ENCODE measurements around the gene ZSCAN10. TPM values are rescaled to one million over a fixed set of nuclear protein-coding genes. Genes with fewer than 3 reads are reported as not detected.
A peak's percentile ranks its signal among the peaks of the same experiment; 100 is the strongest.
"Not testable (repeated sequence)": the region's sequence is repeated elsewhere in the genome, so short reads cannot be mapped to it uniquely, and the experiment has no call there.

ZSCAN10 gene
- total RNA-seq, 1 experiment from 2014 or later: not detected

- peak; percentile 37 for DNase-seq (ENCODE audit: low read depth)
Measured at GRCh38 chr16:3065069-3065741, 33.9 kb downstream of the ZSCAN10 start, which contains the start of gene IL32. IL32 (plus strand) TSS chr16:3065640; CDS start chr16:3065812, 172 bp downstream.

- no peak for DNase-seq (ENCODE audit: low read depth)
Measured at GRCh38 chr16:3063625-3064386, 35.3 kb downstream of the ZSCAN10 start.

GRCh38 chr16:3062553-3062952 is 36.5 kb downstream of the ZSCAN10 start:
- DNase-seq (ENCODE audit: low read depth): no peak

GRCh38 chr16:3060339-3061127 is 38.6 kb downstream of the ZSCAN10 start:
- DNase-seq (ENCODE audit: low read depth): no peak

GRCh38 chr16:3059723-3060242 is 39.3 kb downstream of the ZSCAN10 start:
- no peak for DNase-seq (ENCODE audit: low read depth)

- peak; percentile 74 for DNase-seq (ENCODE audit: low read depth)
Measured at GRCh38 chr16:3059041-3059722, 39.9 kb downstream of the ZSCAN10 start.

GRCh38 chr16:3058139-3059030 is 40.7 kb downstream of the ZSCAN10 start:
- no peak for DNase-seq (ENCODE audit: low read depth)

GRCh38 chr16:3057181-3058138 is 41.6 kb downstream of the ZSCAN10 start:
- DNase-seq (ENCODE audit: low read depth): no peak

GRCh38 chr16:3056336-3057180 is 42.5 kb downstream of the ZSCAN10 start:
- no peak for DNase-seq (ENCODE audit: low read depth)

- not testable (repeated sequence) for DNase-seq (ENCODE audit: low read depth)
Measured at GRCh38 chr16:3055734-3056115, 43.4 kb downstream of the ZSCAN10 start.

- no peak for DNase-seq (ENCODE audit: low read depth)
Measured at GRCh38 chr16:3054965-3055733, 43.9 kb downstream of the ZSCAN10 start.

GRCh38 chr16:3053330-3053710 is 45.8 kb downstream of the ZSCAN10 start:
- not testable (repeated sequence) for DNase-seq (ENCODE audit: low read depth)

- not testable (repeated sequence) for DNase-seq (ENCODE audit: low read depth)
Measured at GRCh38 chr16:3052571-3053329, 46.3 kb downstream of the ZSCAN10 start.

GRCh38 chr16:3051494-3051893 is 47.6 kb downstream of the ZSCAN10 start:
- DNase-seq (ENCODE audit: low read depth): no peak

- DNase-seq (ENCODE audit: low read depth): no peak
Measured at GRCh38 chr16:3051009-3051408, 48.1 kb downstream of the ZSCAN10 start.

- DNase-seq (ENCODE audit: low read depth): no peak
Measured at GRCh38 chr16:3050487-3050886, 48.6 kb downstream of the ZSCAN10 start.

All from HT1080 (cell line).